ENCODE measurements around the gene STXBP6. TPM values are rescaled to one million over a fixed set of nuclear protein-coding genes. Genes with fewer than 3 reads are reported as not detected.

The STXBP6 gene
- total RNA-seq, 2 experiments from 2014 or later, result not detected

DNA sequence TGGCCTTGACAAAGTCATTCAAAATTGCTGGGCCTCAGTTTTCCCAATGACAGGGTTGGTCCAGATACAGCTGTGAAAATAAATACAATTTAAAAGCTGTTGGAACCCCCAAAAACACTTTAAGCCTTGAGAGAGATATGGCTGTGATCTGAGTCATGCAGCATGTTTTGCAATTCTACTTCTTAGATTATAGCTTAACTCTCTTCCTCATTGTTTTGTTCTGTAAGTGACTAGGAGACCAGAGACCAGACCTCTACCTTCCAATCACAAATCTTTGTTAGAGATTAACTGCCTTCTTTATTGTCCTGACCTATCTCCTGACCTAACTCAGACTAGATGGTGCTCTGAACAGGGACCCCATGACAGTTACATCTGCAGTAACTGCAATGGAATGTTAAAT is 198.1 kb downstream of the STXBP6 start:
- H3K4me1 Mint-ChIP-seq, result no peaks in the 10 kb centered on the region
- H3K27me3 Mint-ChIP-seq, result peaks cover 10% of the 10 kb centered on the region
- CTCF ChIA-PET, result no interaction called here
- no peaks in the 10 kb centered on the region for H3K36me3 Mint-ChIP-seq (ENCODE audit: low read depth)
- DNase-seq, result no peak
- ATAC-seq, result no peak
- POLR2A ChIA-PET, result no interaction called here
- no peak overlapping the region for H3K27ac Mint-ChIP-seq
- intact Hi-C loops (cut with DNase I, micrococcal nuclease), result no loop called here
- H3K9me3 Mint-ChIP-seq (ENCODE audit: low read depth), result no peaks in the 10 kb centered on the region
- no peak overlapping the region for H3K4me3 Mint-ChIP-seq

DNA sequence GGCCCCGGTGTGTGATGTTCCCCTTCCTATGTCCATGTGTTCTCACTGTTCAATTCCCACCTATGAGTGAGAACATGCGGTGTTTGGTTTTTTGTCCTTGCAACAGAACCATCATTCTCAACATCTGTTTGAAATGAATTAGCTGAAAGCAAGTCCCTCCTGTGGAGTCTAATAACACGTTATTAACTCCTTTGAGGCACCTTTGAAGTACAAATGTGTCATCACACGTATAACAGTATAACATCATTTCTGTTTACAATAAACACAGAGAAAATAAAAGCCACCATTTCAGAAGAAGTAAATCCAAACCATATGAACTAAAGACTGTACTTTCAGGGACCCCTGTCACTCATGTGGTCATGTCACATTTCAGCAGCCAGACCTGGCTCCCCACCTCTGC is 198.5 kb downstream of the STXBP6 start:
- H3K9me3 Mint-ChIP-seq (ENCODE audit: low read depth), result no peaks in the 10 kb centered on the region
- no peaks in the 10 kb centered on the region for H3K36me3 Mint-ChIP-seq (ENCODE audit: low read depth)
- no peak for DNase-seq
- no peak overlapping the region for H3K4me3 Mint-ChIP-seq
- peaks cover 10% of the 10 kb centered on the region for H3K27me3 Mint-ChIP-seq
- H3K4me1 Mint-ChIP-seq, result no peaks in the 10 kb centered on the region
- no peak for ATAC-seq
- POLR2A ChIA-PET, result no interaction called here
- H3K27ac Mint-ChIP-seq, result no peak overlapping the region
- intact Hi-C loops (cut with DNase I, micrococcal nuclease), result no loop called here
- CTCF ChIA-PET, result no interaction called here

DNA sequence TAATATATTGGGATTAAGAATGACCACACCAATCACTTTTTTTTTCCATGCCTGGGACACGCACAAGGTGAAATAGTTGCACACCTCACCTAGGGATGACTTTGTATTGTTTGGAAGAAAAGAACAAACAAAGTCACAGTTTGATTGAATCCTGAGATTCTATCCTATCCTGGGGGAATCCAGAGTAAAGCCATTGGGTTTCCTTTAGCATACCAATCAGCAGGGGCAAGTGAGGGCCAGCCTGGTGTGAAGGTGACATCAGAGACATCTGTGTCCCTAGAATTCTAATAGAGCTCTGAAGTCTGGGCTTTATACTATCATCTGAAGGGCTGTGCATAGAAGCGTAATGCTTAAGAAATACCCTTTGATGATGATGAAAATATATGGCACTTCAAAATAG is 199.9 kb downstream of the STXBP6 start:
- POLR2A ChIA-PET, result no interaction called here
- H3K27ac Mint-ChIP-seq, result no peak overlapping the region
- CTCF ChIA-PET, result interaction anchor here (1.0 kb wide), 1 partner anchor 18 kb away, joined by 3 read pairs; no protein-coding TSS in a partner anchor
- no peaks in the 10 kb centered on the region for H3K36me3 Mint-ChIP-seq (ENCODE audit: low read depth)
- ATAC-seq, result no peak
- peaks cover 13% of the 10 kb centered on the region for H3K27me3 Mint-ChIP-seq
- H3K4me1 Mint-ChIP-seq, result no peaks in the 10 kb centered on the region
- H3K9me3 Mint-ChIP-seq (ENCODE audit: low read depth), result no peaks in the 10 kb centered on the region
- no peak for DNase-seq
- intact Hi-C loops (cut with DNase I, micrococcal nuclease), result no loop called here
- H3K4me3 Mint-ChIP-seq, result no peak overlapping the region

DNA sequence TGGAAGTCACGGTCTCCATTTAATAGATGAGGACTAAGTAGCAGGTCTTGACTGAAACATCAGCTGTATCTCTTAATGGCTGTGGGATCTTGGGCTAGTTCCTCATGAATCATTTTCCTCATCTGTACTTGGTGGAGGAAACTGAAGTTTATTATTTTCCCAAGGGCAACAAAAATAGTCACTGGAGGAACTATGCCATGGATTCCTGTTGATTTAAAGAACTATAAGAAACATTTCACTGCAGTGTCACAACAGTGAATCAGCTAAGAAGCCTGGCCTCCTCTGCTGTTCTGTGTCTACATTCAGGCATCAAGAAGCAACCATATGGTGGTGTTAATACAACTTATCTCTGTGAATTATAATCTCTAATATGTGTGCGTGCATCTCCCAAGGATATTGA is 200.5 kb downstream of the STXBP6 start:
- Mint-ChIP-seq H3K27me3 (peaks cover 14% of the 10 kb centered on the region), H3K36me3 (ENCODE audit: low read depth) (no peaks in the 10 kb centered on the region), H3K4me3 (no peak overlapping the region), H3K27ac (no peak overlapping the region), H3K4me1 (no peaks in the 10 kb centered on the region), H3K9me3 (ENCODE audit: low read depth) (no peaks in the 10 kb centered on the region)
- ATAC-seq, result no peak
- intact Hi-C loops (cut with DNase I, micrococcal nuclease), result no loop called here
- ChIA-PET POLR2A (no interaction called here), CTCF (no interaction called here)
- no peak for DNase-seq

DNA sequence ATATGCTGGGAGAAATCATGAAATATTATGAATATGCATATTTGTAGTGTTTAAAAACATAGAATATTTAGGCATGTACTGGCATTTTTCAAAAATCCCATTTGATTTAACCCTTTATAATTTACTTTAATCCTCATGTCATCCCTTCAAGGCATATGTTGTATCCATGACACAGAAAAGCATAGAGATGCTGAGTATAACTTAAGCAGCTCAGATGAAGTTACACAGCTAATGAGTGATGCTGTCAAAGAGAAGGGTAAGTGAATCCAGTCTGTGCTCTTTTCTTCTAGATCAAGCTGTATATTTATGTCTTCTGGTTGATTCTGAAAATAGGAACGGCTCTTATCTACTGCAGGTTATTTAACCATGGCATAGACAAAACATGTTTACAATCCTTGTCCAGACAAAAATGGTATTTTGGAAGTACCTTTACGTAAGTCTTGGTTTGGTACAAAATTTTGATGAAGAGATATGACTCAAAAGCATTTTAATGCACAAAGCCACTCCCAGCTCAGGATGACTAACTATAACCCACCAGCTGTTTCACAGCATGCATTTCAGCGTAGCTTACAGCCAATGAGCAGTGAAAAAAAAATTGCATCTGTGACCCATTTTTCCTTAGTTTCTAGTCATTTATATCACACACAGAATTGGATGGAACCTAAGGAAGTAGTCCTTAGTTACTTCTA is 201.7 kb downstream of the STXBP6 start:
- ChIA-PET CTCF (no interaction called here), POLR2A (interaction anchor here (0.5 kb wide), 1 partner anchor 1368 kb away, joined by 3 read pairs; no protein-coding TSS in a partner anchor)
- H3K36me3 Mint-ChIP-seq (ENCODE audit: low read depth), result no peaks in the 10 kb centered on the region
- intact Hi-C loops (cut with DNase I, micrococcal nuclease), result no loop called here
- ATAC-seq (no peak), DNase-seq (no peak)
- H3K9me3 Mint-ChIP-seq (ENCODE audit: low read depth), result no peaks in the 10 kb centered on the region
- H3K4me3 Mint-ChIP-seq, result no peak overlapping the region
- no peaks in the 10 kb centered on the region for H3K4me1 Mint-ChIP-seq
- peaks cover 13% of the 10 kb centered on the region for H3K27me3 Mint-ChIP-seq
- H3K27ac Mint-ChIP-seq, result no peak overlapping the region

DNA sequence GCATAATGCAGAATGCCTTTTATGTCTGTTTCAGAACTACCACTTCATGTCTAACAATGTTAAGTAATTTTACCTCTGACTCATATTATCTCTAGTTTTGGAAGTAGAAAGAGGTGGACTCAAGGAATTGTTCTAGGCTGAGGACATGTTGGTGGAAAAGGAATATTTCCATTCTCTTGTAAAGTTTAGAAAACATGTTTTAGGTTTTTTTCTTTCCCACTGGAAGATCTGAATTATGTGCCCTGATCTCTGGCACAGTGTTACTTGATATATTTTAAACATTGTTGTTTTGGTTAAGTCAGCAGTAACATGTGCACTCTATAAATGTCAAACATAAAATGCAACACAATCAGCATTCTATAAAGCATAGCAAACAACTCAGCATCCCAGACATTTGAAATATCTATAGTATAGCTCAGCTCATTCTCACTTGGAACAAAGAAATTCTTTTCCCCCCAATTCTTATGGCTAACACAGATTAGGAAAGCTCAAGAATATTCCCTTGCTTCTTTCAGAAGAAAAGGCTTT is 202.3 kb downstream of the STXBP6 start:
- no peak overlapping the region for H3K27ac Mint-ChIP-seq
- DNase-seq (no peak), ATAC-seq (no peak)
- intact Hi-C loops (cut with DNase I, micrococcal nuclease), result no loop called here
- no peaks in the 10 kb centered on the region for H3K36me3 Mint-ChIP-seq (ENCODE audit: low read depth)
- CTCF ChIA-PET, result no interaction called here
- POLR2A ChIA-PET, result no interaction called here
- H3K9me3 Mint-ChIP-seq (ENCODE audit: low read depth), result no peaks in the 10 kb centered on the region
- H3K4me1 Mint-ChIP-seq, result no peaks in the 10 kb centered on the region
- H3K4me3 Mint-ChIP-seq, result no peak overlapping the region
- H3K27me3 Mint-ChIP-seq, result peaks cover 13% of the 10 kb centered on the region

DNA sequence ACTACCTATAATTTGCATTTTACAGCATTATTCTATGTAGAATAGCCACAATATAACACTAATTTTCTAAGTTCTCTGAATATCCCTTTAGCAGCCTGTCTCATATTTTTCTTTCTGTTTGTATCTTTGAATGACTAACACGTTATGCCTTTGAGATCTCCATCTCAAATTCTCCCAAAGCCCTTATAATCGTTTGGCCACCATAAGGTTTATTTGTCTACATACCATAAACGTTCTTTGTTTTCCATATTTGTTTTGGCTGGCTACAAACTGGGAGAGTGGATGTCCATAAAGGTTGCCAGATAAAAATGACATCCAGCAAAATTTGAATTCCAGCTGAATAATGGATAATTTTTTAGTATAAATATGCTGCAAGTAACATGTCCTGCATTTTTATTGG is 203.7 kb downstream of the STXBP6 start:
- POLR2A ChIA-PET, result no interaction called here
- Mint-ChIP-seq H3K27ac (no peak overlapping the region), H3K9me3 (ENCODE audit: low read depth) (no peaks in the 10 kb centered on the region), H3K36me3 (ENCODE audit: low read depth) (no peaks in the 10 kb centered on the region), H3K4me1 (no peaks in the 10 kb centered on the region), H3K4me3 (no peak overlapping the region), H3K27me3 (peaks cover 13% of the 10 kb centered on the region)
- ATAC-seq (no peak), DNase-seq (no peak)
- CTCF ChIA-PET, result interaction anchor here (0.6 kb wide), 1 partner anchor 363 kb away, joined by 3 read pairs; no protein-coding TSS in a partner anchor
- intact Hi-C loops (cut with DNase I, micrococcal nuclease), result no loop called here

DNA sequence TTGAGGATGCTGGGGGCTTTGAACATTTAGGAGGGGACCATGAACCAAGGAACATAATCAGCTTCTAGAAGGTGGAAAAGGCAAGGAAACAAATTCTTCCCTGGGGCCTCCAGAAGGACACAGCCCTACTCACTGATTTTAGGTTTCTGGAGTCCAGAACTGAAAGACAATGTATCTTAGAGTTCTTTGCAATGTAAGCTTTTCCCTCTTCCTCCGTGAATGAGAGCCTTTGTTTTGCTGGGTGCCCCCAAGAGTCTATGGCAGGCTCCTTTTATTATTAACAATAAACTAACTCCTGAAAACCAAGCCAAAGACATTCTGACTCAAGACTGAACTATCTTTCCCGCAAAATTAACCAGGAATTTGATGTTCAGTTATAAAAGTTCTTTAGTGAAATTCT is 204.1 kb downstream of the STXBP6 start:
- ChIA-PET POLR2A (no interaction called here), CTCF (interaction anchor here (0.6 kb wide), 1 partner anchor 363 kb away, joined by 3 read pairs; no protein-coding TSS in a partner anchor)
- H3K36me3 Mint-ChIP-seq (ENCODE audit: low read depth), result no peaks in the 10 kb centered on the region
- no peak for ATAC-seq
- H3K4me3 Mint-ChIP-seq, result no peak overlapping the region
- intact Hi-C loops (cut with DNase I, micrococcal nuclease), result no loop called here
- peaks cover 13% of the 10 kb centered on the region for H3K27me3 Mint-ChIP-seq
- no peaks in the 10 kb centered on the region for H3K9me3 Mint-ChIP-seq (ENCODE audit: low read depth)
- no peak for DNase-seq
- H3K4me1 Mint-ChIP-seq, result no peaks in the 10 kb centered on the region
- no peak overlapping the region for H3K27ac Mint-ChIP-seq

DNA sequence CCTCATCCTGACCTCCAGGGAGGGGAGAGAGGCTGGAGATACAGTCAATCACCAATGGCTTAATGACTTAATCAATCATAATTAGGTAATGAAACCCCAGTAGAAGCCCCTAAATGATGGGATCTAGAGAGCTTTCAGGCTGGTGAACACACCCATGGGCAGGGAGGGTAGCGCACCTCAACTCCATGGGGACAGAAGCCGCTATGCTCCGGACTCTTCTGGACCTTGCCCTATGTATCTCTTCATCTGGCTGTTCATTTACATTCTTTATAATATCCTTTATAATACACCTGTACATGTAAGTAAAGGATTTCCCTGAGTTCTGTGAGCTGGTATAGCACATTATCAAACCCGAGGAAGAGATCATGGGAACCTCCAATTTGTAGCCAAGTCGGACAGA is 205.9 kb downstream of the STXBP6 start:
- no peak for ATAC-seq
- no peak for DNase-seq
- Mint-ChIP-seq H3K27me3 (peaks cover 13% of the 10 kb centered on the region), H3K27ac (no peak overlapping the region), H3K36me3 (ENCODE audit: low read depth) (no peaks in the 10 kb centered on the region), H3K4me1 (no peaks in the 10 kb centered on the region), H3K4me3 (no peak overlapping the region), H3K9me3 (ENCODE audit: low read depth) (no peaks in the 10 kb centered on the region)
- CTCF ChIA-PET, result interaction anchor here (0.6 kb wide), 1 partner anchor 95 kb away, joined by 3 read pairs; no protein-coding TSS in a partner anchor
- intact Hi-C loops (cut with DNase I, micrococcal nuclease), result no loop called here
- POLR2A ChIA-PET, result no interaction called here

DNA sequence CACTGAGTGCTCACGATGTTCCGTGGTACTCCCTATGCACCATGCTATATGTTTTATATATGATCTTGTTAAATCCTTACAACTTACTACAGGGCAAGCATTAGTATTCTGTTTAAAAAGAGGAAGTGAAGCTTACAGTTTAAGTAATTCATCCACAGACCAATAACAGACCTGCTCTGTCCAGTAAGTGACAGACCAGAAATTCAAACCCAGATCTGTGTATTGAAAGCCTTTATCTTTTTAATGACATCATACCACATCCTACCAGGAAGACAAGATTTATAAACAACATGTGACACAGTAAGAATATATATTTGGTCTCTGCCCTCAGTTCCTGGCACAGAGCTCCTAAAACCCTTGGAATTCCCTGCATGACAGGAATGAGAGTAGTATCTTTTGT is 206.5 kb downstream of the STXBP6 start:
- ATAC-seq (no peak), DNase-seq (no peak)
- no peaks in the 10 kb centered on the region for H3K9me3 Mint-ChIP-seq (ENCODE audit: low read depth)
- no peaks in the 10 kb centered on the region for H3K4me1 Mint-ChIP-seq
- H3K4me3 Mint-ChIP-seq, result no peak overlapping the region
- ChIA-PET POLR2A (no interaction called here), CTCF (interaction anchor here (0.6 kb wide), 1 partner anchor 96 kb away, joined by 3 read pairs; no protein-coding TSS in a partner anchor)
- H3K27me3 Mint-ChIP-seq, result peaks cover 13% of the 10 kb centered on the region
- intact Hi-C loops (cut with DNase I, micrococcal nuclease), result no loop called here
- H3K36me3 Mint-ChIP-seq (ENCODE audit: low read depth), result no peaks in the 10 kb centered on the region
- H3K27ac Mint-ChIP-seq, result no peak overlapping the region

DNA sequence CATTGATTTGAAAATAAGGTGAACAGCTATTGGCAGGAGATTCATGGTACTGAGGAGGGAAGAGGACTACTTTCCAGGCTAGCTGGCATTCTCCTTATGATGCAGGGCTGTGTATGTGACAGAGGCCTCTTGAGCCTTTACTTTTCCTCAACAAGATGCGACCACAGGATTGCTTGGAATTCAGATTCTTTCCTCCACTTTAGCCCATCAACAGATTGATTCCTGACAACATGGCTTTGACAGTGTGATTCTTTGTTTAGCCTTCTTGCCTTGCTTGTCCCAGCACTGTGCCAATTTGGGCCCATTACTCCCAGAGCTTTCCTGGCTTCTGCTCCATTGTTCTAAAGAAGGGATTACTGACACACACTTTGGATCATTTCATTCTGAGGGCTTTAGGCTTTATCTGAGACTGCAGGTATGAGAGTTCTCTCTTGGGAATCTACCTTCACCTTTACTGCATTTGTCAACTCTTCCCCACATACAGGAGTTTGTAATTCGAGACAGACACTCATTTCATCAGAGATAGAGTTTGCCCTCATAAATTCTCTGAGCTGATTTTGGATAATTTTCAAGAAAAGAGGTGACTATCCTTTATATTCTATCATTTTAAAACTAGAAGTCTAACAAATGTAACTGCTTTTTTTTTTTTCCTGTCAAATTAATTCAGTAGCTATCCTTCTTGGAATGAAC is 209.6 kb downstream of the STXBP6 start:
- Mint-ChIP-seq H3K4me1 (no peaks in the 10 kb centered on the region), H3K27me3 (peaks cover 7% of the 10 kb centered on the region), H3K4me3 (no peak overlapping the region), H3K36me3 (ENCODE audit: low read depth) (no peaks in the 10 kb centered on the region), H3K9me3 (ENCODE audit: low read depth) (no peaks in the 10 kb centered on the region), H3K27ac (no peak overlapping the region)
- POLR2A ChIA-PET, result no interaction called here
- CTCF ChIA-PET, result no interaction called here
- intact Hi-C loops (cut with DNase I, micrococcal nuclease), result no loop called here
- ATAC-seq, result no peak
- no peak for DNase-seq

DNA sequence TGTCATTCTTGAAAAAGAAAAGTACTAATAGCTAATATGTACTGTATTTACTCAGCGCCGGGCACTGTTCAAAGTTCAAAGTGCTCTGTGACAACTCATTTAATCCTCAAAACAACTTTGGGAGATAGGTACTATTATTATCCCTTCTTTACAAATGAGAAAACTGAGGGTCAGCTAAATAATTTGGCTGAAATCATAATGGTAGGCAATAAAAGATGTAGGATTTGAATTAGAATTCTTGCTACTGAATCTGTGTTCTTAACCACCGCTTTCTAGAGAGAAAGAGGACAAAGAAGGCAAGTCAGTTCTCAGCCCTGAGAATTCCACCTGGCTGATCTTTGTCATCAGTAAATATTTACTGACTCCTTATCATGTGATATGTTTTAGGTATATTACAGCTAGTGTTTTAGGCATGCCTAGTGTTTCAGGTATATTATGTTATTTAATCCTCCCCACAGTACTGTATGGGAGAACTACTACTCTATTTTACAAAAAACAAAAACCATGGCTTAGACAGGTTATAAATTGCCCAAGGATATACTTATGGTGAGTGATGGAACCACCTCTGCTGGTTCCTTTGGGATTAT is 210.2 kb downstream of the STXBP6 start:
- no peaks in the 10 kb centered on the region for H3K4me1 Mint-ChIP-seq
- DNase-seq (no peak), ATAC-seq (no peak)
- intact Hi-C loops (cut with DNase I, micrococcal nuclease), result no loop called here
- no peaks in the 10 kb centered on the region for H3K36me3 Mint-ChIP-seq (ENCODE audit: low read depth)
- no peaks in the 10 kb centered on the region for H3K9me3 Mint-ChIP-seq (ENCODE audit: low read depth)
- H3K27ac Mint-ChIP-seq, result no peak overlapping the region
- H3K27me3 Mint-ChIP-seq, result peaks cover 10% of the 10 kb centered on the region
- CTCF ChIA-PET, result no interaction called here
- H3K4me3 Mint-ChIP-seq, result no peak overlapping the region
- POLR2A ChIA-PET, result no interaction called here

All from activated CD4-positive, alpha-beta T cell treated with anti-CD3 and anti-CD28 coated beads for 36 hours (primary cell).